ENCODE measurements around the gene SPEN. TPM values are rescaled to one million over a fixed set of nuclear protein-coding genes. Genes with fewer than 3 reads are reported as not detected.
"Not testable (repeated sequence)": the region's sequence is repeated elsewhere in the genome, so short reads cannot be mapped to it uniquely, and the experiment has no call there.

SPEN gene
- total RNA-seq, 2 donors from 2014 or later, result 27.8 to 36.5 TPM

DNA sequence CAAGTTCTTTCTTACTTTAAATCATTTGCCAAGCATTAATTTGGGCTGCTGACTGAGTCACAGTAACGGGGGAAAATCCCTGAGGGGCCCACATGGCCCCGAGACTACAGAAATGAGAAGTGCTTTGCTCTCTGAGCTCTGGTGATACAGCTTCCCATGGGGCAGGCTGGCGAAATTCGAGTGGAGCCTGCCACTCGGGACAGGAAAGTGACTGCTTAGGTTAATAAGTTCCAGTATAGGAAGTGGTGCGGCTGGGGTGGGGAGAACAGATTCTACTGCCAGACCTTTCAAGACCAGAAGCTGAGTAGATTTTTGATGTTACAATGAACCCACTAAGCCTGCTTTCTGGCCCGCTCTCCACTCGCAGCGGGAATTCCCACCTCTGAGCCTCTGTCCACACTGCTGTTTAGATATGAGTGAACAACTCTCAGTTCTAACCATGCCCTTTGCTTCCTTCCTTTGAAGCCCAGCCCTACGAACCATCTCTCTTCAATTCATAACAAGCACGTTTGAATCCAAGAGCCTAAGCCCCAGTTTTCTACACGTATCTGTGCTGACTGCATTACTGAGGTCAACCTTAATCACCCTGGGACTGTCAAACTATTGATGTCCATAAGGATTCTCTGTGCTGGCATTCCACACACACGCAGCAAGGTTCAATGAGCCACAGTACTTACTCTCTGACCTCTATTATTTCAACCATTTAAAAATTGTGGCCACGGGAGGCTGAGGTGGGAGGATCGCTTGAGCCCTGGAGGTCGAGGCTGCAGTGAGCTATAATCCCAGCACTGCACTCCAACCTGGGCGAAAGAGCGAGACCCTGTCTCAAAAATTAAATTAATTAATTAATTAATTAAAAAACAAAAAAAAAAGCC, 118.8 kb downstream of the SPEN start:
- DNase-seq (no peak), ATAC-seq (peak; percentile 40 to 59)
- intact Hi-C loops (cut with DNase I), result no loop called here

DNA sequence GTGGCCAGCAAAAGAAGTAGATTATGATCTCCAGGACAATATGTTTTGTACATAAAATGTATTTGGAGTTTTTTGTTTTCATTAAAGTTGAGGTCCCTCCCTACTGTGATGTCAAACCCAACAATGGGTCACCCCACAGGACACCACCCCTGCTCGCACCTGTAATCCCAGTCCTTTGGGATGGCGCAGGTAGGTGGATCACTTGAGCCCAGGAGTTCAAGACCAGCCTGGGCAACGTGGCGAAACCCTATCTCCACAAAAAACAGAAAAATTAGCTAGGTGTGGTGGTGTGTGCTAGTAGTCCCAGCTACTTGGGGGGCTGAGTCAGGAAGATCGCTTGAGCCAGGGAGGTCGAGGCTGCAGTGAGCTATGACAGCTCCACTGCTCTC, 119.4 kb downstream of the SPEN start:
- intact Hi-C loops (cut with DNase I), result no loop called here
- DNase-seq (no peak), ATAC-seq (no peak)

GRCh38 chr1:15968172-15968571, 120.7 kb downstream of the SPEN start:
- DNase-seq (no peak), ATAC-seq (no peak)
- intact Hi-C loops (cut with DNase I), result no loop called here

- DNase-seq (no peak), ATAC-seq (no peak)
- intact Hi-C loops (cut with DNase I), result no loop called here
Observed at GRCh38 chr1:15969321-15969880, 121.9 kb downstream of the SPEN start.

DNA sequence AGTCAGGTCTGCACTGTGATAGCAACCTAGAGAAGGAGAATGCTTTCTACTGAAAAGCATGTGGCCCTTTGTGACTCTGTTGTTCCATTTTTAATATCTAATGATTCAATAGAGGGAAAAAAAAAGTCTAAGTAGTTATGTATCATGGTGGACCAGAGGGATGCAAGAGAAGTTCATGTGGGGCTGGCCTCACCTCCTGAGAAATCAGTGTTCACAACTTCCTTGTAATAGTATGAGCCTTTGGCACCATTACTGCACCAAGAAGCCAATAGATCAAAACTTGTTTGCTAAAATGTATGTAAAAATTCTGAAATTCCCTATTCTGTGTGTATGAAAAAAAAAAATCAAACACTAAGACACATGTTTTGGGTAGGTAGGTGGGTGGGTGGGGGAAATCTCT, 123.4 kb downstream of the SPEN start:
- intact Hi-C loops (cut with DNase I), result no loop called here
- DNase-seq, result no peak
- no peak for ATAC-seq

DNA sequence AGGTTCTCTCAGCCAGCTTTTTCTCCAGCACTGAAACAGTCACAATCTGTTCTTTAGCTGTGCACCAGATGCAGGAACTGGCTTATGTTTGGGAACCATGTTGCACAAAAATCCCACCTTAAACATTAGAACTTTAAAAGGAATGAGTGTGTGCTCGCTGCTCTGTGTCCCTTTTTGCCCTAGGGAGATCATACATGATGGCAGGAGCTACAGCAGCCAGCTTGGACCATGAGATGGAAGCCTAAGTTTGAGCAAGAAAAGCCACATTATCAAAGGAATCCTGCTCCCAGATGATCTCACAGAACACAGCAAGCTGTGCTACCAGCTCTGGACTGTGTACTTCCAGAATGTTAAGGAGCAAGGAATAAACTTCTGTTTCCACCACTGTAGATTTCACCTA, 124.9 kb downstream of the SPEN start:
- ATAC-seq (no peak), DNase-seq (no peak)
- intact Hi-C loops (cut with DNase I), result no loop called here

DNA sequence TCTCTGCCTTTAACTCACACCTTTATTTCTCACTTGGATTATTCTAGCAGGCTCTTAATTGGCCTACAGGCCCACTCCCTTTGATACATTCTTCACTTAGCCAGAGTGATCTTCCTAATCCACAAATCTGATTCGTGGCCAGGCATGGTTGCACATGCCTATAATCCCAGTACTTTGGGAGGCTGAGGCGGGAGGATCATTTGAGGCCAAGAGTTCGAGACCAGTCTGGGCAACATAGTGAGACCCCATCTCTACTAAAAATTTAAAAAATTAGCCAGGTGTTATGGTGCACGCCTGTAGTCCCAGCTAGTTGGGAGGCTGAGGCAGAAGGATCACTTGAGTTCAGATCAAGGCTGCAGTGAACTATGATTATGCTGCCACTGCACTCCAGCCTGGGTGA, 126.3 kb downstream of the SPEN start:
- no peak for DNase-seq
- intact Hi-C loops (cut with DNase I), result no loop called here
- ATAC-seq, result no peak

- ATAC-seq (no peak), DNase-seq (no peak)
- intact Hi-C loops (cut with DNase I), result no loop called here
Observed at GRCh38 chr1:15974855-15975254, 127.3 kb downstream of the SPEN start.

DNA sequence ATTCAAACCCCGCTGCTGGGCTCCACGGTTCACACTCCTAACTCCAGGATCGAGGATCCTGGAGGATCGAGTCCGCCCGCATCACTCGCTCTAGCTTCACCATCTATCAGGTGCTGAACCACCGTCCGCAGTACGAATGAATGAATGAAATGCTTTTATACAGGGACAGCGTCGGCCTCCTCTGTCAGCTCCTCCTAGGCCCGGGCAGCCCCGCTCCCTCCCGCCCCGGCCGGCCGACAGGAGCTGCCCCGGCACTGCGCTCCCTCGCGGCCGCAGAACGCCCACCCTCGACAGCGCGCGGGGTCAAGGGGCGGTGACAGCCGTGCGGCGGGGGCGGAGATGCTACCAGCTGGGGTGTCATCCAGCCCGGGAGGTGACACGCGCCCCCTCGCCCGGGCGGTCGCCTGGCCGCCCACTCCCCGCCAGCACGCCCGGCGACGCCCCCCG, 127.9 kb downstream of the SPEN start:
- intact Hi-C loops (cut with DNase I), result no loop called here
- DNase-seq, result peak; percentile 70
- ATAC-seq, result peak; percentile 79 to 92

- ATAC-seq (peak; percentile 99), DNase-seq (peak; percentile 97)
- intact Hi-C loops (cut with DNase I), result no loop called here
Observed at GRCh38 chr1:15975805-15976680, 128.5 kb downstream of the SPEN start, which contains the start of gene ZBTB17. ZBTB17 (minus strand) TSS chr1:15976101; CDS start chr1:15948495, 27,606 bp downstream.

- DNase-seq; intact Hi-C loops (cut with DNase I); ATAC-seq: not testable (repeated sequence)
Observed at GRCh38 chr1:15977947-15978346, 130.4 kb downstream of the SPEN start.

DNA sequence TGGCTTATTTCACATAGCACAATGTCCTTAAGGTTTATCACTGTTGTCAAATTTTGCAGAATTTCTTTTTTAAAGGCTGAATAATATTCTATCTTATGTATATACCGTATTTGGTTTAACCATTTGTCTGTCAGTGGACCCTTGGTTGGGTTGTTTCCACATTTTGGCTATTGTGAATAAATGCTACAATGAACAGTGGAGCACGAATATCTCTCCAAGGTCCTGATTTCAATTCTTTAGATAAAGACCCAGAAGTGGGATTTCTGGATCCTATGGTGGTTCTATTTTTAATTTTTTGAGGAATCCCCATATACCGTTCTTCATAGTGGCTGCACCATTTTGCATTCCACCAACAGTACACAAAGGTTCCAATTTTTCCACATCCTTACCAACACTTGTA, 134.2 kb downstream of the SPEN start:
- ATAC-seq (no peak), DNase-seq (no peak)
- intact Hi-C loops (cut with DNase I), result no loop called here

DNA sequence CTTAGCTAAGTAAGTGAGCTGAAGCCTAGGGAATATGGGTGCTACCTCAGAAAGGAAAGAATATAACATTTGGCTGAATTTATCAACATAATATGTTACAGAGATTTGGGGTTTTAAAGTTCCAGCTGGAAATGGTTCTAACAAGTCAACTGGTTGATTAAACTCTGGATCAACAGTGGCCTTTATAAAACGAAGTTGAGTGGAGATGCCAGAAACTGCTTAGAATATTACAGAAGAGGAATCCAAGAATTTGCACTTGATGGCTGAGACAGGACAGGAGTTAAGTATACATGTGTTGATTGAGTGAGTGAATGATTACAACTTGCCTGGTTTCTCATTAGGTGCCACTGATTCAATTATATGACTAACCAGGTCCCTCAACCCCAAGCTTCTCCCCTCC, 135.8 kb downstream of the SPEN start:
- no peak for ATAC-seq
- intact Hi-C loops (cut with DNase I), result no loop called here
- DNase-seq, result no peak

DNA sequence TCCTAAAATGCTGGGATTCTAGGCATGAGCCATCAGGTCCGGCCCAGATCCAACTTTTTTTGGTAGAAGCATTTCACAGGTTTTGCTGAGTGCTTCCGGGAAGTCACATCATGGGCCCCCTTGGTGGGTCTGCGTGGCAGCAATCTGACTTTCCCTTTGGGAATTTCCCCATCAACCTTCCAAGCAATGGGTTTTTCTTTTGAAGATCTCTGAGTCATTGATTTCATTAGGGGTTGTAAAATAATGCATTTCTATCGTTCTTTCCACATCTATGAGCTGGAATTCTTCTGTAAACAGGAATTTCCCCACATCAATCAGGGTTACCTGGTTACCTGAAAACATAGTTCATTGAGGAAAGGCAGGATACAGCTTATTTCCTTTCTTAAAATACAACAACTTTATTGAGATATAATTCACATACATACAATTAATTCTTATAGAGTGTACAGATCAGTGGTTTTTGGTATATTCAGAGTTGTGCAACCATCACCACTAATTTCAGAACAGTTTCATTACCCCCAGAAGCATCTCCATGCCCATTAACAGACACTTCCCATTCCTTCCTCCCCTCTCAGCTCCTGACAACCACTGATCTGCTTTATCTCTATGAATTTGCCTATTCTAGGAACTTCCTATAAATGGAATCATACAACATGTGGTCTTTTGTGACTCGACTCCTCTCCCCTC, 138.2 kb downstream of the SPEN start:
- intact Hi-C loops (cut with DNase I), result no loop called here
- DNase-seq (no peak), ATAC-seq (no peak)

DNA sequence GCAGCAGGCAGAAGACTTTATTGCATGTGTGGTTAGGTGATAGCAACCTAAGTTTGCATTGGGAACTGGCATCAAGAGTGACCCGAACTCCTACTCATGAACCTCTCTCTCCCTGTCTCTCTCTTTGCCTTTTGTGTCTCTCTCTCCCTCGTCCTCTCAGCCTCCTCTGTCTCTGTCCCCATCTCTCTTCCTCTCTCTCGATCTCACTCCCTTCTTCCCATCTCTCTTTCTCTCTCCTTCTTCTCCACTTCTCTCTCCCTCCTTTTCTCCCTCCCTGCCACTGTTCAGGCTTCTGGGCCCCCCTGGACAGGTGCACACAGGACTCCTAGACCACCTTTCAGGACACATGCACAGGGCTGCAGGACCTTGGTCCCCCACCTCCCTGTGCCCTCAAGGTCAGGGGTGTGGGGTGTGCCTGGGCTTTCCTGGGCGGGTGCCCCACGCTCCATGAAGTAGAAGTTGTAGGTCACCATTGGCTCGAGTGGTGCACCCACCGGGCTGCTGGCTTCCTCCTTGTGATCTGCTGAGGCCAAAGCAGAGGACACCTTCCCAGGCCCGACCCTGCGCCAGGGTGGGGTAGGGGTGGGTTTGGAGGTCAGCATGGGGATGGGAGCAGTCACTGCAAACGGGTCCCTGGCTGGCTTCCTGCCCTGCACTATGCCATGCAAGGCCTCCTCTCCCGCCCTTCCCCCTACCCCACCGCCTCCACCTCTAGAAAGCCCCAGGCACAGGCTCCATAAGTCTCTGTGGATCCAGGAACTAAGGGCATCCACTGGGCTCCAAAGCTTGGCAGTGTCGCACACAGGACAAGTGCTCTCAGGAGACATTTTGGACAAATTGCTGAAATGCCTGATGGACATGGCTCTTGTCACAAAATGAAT, 141.6 kb downstream of the SPEN start:
- ATAC-seq (no peak), DNase-seq (no peak)
- intact Hi-C loops (cut with DNase I), result no loop called here

DNA sequence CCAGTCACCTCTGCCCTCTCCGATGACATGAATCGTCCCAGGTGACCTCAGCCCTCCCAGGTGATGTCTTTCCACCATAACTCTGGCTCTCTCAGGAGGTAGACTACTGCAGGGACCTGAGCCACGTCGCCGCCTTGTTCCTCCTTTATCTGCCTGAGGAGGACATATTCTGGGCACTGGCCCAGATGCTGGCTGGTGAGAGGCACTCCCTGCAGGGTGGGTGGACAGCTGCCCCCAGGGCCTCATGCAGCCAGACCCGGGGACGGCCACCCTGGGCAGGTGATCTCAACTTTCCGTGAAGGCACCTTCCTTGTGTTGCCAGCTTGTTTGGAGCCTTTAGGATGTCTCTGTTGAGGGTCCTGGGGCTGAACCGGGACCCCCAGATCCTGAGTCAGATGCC, 142.3 kb downstream of the SPEN start:
- DNase-seq (no peak), ATAC-seq (peak in 1 of 2 donors; percentile 39)
- intact Hi-C loops (cut with DNase I), result loop anchor here (5.0 kb wide), 2 partner anchors 182 to 197 kb away; partner anchors contain the start of gene UQCRHL (in 1 of the 2)
